Stomach (tissue), 9 donors: ENCODE measurements around the gene CCDC121. TPM values are rescaled to one million over a fixed set of nuclear protein-coding genes. Genes with fewer than 3 reads are reported as not detected.

Source experiments
- DNase-seq, 2 donors: peaks; one replicate each; pipeline versions ENCODE4 v3.0.0 to v3.0.0-alpha.2; 2013 to 2019
- H3K27ac ChIP-seq, 5 donors: fragments of 200-600 bp in 4 of 5; sonication (generic) in 4 of 5; one replicate each; pipeline ENCODE4 v1.5.1; 2013 to 2019; ENCODE audit warnings: mild to moderate bottlenecking in 1 of 5, moderate library complexity in 1 of 5
- H3K27me3 ChIP-seq, 3 donors: fragments of 200-600 bp; sonication (generic); one replicate each; pipeline ENCODE4 v1.5.1; 2017 to 2019; ENCODE audit warnings: mixed run types in 1 of 3
- H3K36me3 ChIP-seq, 4 donors: fragments of 200-600 bp; sonication (generic); 1 replicate in 3 of 4; 2 replicates in 1 of 4; pipeline ENCODE4 v1.5.1; 2016 to 2019
- H3K4me1 ChIP-seq, 4 donors: fragments of 200-600 bp; sonication (generic); one replicate each; pipeline ENCODE4 v1.5.1; 2016 to 2019
- H3K4me3 ChIP-seq, 4 donors: fragments of 200-600 bp; sonication (generic) in 3 of 4; one replicate each; pipeline ENCODE4 v1.5.1; 2016 to 2019; ENCODE audit warnings: mild to moderate bottlenecking in 1 of 4
- H3K9me3 ChIP-seq, 4 donors: fragments of 200-600 bp; sonication (generic); one replicate each; pipeline ENCODE4 v1.5.1; 2016 to 2019
- CTCF ChIP-seq, 7 experiments: fragments of 450-650 bp in 4 of 7; fragments of 200-600 bp in 3 of 7; sonication (generic) in 3 of 7; IDR thresholded peaks; one replicate each; pipeline ENCODE4 v1.5.1; 2016 to 2019; ENCODE audit warnings: antibody characterized with exemption in 7 of 7, control low read depth in 2 of 7, mild to moderate bottlenecking in 1 of 7
- EP300 ChIP-seq: sonication (generic); formaldehyde crosslinking; IDR thresholded peaks from one replicate; pipeline ENCODE4 v1.6.1; 2017; ENCODE audit warnings: antibody characterized with exemption
- POLR2A ChIP-seq, 4 donors: fragments of 450-650 bp; IDR thresholded peaks; one replicate each; pipeline ENCODE4 v1.6.1; 2016; ENCODE audit warnings: antibody characterized with exemption in 4 of 4, control low read depth in 2 of 4, mild to moderate bottlenecking in 1 of 4, moderate library complexity in 1 of 4
- POLR2AphosphoS5 ChIP-seq, 3 donors: sonication (generic); formaldehyde crosslinking; IDR thresholded peaks; one replicate each; pipeline ENCODE4 v1.6.1; 2016; ENCODE audit warnings: antibody characterized with exemption in 3 of 3
- WGBS, 5 donors: extraction: QIAGEN DNeasy Blood & Tissue Kit in 3 of 5; methylation state at CpG; one replicate each; pipeline versions ENCODE4 v1.1.5 to v1.1.7; 2013 to 2018; 5-methylcytosine and 5-hydroxymethylcytosine counted together
- intact Hi-C: fragments of 100-400 bp; cut with DNase I; formaldehyde crosslinking; loops from one replicate; pipeline ENCODE4 v1.15.1; 2023; ENCODE audit warnings: low total_unique reads
- polyA plus RNA-seq, 3 donors: library from polyadenylated mRNA; stranded (reverse); fragments of 200-250 nt; gene quantifications; one replicate each; pipeline ENCODE4 v1.2.3, GENCODE V29; 2013
- total RNA-seq, 5 donors: library from RNA; depleted of rRNA; stranded (reverse); fragments of >200 nt; gene quantifications; one replicate each; pipeline versions ENCODE4 v1.1.0 to v1.2.3, GENCODE V29; 2014 to 2016
- donor health status: healthy with polysubstance abuse.
- donor health status: Bipolar disorder and iron deficiency.
- donor health status: healthy.

The CCDC121 gene
- total and polyA plus RNA-seq, 8 donors = 0.87 to 3.1 (median 1.9) TPM

GRCh38 chr2:27655155-27655951 lies 26.5 kb upstream of the CCDC121 start:
- Histone ChIP-seq H3K4me3 (no peak overlapping the region), H3K27ac (no peak overlapping the region), H3K9me3 (no peaks in the 10 kb centered on the region), H3K27me3 (no peaks in the 10 kb centered on the region), H3K36me3 (peaks cover 57 to 99% (median 99%) of the 10 kb centered on the region in 4 donors), H3K4me1 (peaks cover 0 to 28% (median 0%) of the 10 kb centered on the region in 4 donors)
- DNase-seq = no peak
- TF ChIP-seq CTCF (IDR thresholded peaks at IDR 0.05) = no peak
- no peak for TF ChIP-seq POLR2AphosphoS5 (IDR thresholded peaks at IDR 0.05)
- TF ChIP-seq POLR2A (IDR thresholded peaks at IDR 0.05) = no peak
- no peak for TF ChIP-seq EP300
- WGBS, 5 donors = 57 to 74% (median 68%) methylated on average over 7 of the region's 7 CpGs
- intact Hi-C loops = no loop called here

GRCh38 chr2:27653397-27653796 lies 24.6 kb upstream of the CCDC121 start:
- WGBS, 5 donors = 85 to 100% (median 93%) methylated on average over 2 of the region's 2 CpGs

GRCh38 chr2:27652790-27653189 lies 24.0 kb upstream of the CCDC121 start:
- intact Hi-C loops = no loop called here
- TF ChIP-seq POLR2A (IDR thresholded peaks at IDR 0.05) (no peak), CTCF (IDR thresholded peaks at IDR 0.05) (no peak), POLR2AphosphoS5 (IDR thresholded peaks at IDR 0.05) (no peak), EP300 (no peak)
- Histone ChIP-seq H3K36me3 (peaks cover 77 to 100% (median 100%) of the 10 kb centered on the region in 4 donors), H3K4me1 (peaks cover 0 to 2% (median 0%) of the 10 kb centered on the region in 4 donors), H3K9me3 (no peaks in the 10 kb centered on the region), H3K27ac (no peak overlapping the region), H3K4me3 (no peak overlapping the region), H3K27me3 (no peaks in the 10 kb centered on the region)
- 81 to 98% (median 89%) methylated on average over 1 of the region's 1 CpG for WGBS, 5 donors
- DNase-seq = no peak

More at GRCh38 chr2:27653397-27653796, 24.6 kb upstream of the CCDC121 start:
- no peaks in the 10 kb centered on the region for H3K9me3 ChIP-seq
- no peak overlapping the region for H3K27ac ChIP-seq
- H3K4me3 ChIP-seq = no peak overlapping the region
- H3K36me3 ChIP-seq = peaks cover 71 to 100% (median 100%) of the 10 kb centered on the region in 4 donors
- DNase-seq = no peak
- H3K4me1 ChIP-seq = peaks cover 0 to 8% (median 0%) of the 10 kb centered on the region in 4 donors
- intact Hi-C loops = no loop called here
- TF ChIP-seq EP300 = no peak
- TF ChIP-seq POLR2A (IDR thresholded peaks at IDR 0.05) = no peak
- no peak for TF ChIP-seq CTCF (IDR thresholded peaks at IDR 0.05)
- TF ChIP-seq POLR2AphosphoS5 (IDR thresholded peaks at IDR 0.05) = no peak
- H3K27me3 ChIP-seq = no peaks in the 10 kb centered on the region

- Histone ChIP-seq H3K27ac (no peak overlapping the region), H3K4me3 (no peak overlapping the region), H3K27me3 (no peaks in the 10 kb centered on the region), H3K9me3 (no peaks in the 10 kb centered on the region), H3K36me3 (peaks cover 77 to 100% (median 100%) of the 10 kb centered on the region in 4 donors), H3K4me1 (no peaks in the 10 kb centered on the region)
- TF ChIP-seq CTCF (IDR thresholded peaks at IDR 0.05) = no peak
- no peak for TF ChIP-seq POLR2A (IDR thresholded peaks at IDR 0.05)
- TF ChIP-seq POLR2AphosphoS5 (IDR thresholded peaks at IDR 0.05) = no peak
- no peak for TF ChIP-seq EP300
- DNase-seq = no peak
- intact Hi-C loops = no loop called here
These were observed 23.5 kb upstream of the CCDC121 start for GRCh38 chr2:27652341-27652740.
